Measurements from ENCODE around the gene CARD14.

GRCh38 chr17:80217703-80218362 is 48.0 kb downstream of the CARD14 start:
- TF ChIP-seq CTCF (conservative IDR thresholded peaks at IDR 0.05; ENCODE audit: low read depth in 2 of 2), result no peak
- TF ChIP-seq EZH2phosphoT487 (IDR thresholded peaks at IDR 0.05; ENCODE audit: unreplicated experiment), result no peak
- TF ChIP-seq EZH2 (IDR thresholded peaks at IDR 0.05; ENCODE audit: low read depth, unreplicated experiment), result no peak
- TF ChIP-seq CREB1 (CRISPR knock-in tag; IDR thresholded peaks at IDR 0.05; ENCODE audit: low read depth), result no peak
- TF ChIP-seq ZNF462 (CRISPR knock-in tag; IDR thresholded peaks at IDR 0.05), result no peak
- TF ChIP-seq POLR2AphosphoS5 (IDR thresholded peaks at IDR 0.05; ENCODE audit: low read depth), result no peak
- TF ChIP-seq ZNF331 (CRISPR knock-in tag; IDR thresholded peaks at IDR 0.05; ENCODE audit: low read depth), result no peak
- no peak for TF ChIP-seq ZNF114 (CRISPR knock-in tag; IDR thresholded peaks at IDR 0.05)
- no peak for TF ChIP-seq JUNB (IDR thresholded peaks at IDR 0.05; ENCODE audit: unreplicated experiment)
- no peak for TF ChIP-seq REST (IDR thresholded peaks at IDR 0.05; ENCODE audit: unreplicated experiment)
